Measurements from ENCODE around the gene ZC3H13. TPM values are rescaled to one million over a fixed set of nuclear protein-coding genes. Genes with fewer than 3 reads are reported as not detected.
"Not testable (repeated sequence)": the region's sequence is repeated elsewhere in the genome, so short reads cannot be mapped to it uniquely, and the experiment has no call there.

ZC3H13 gene
- total RNA-seq, 1 donor, result 33.1 TPM

DNA sequence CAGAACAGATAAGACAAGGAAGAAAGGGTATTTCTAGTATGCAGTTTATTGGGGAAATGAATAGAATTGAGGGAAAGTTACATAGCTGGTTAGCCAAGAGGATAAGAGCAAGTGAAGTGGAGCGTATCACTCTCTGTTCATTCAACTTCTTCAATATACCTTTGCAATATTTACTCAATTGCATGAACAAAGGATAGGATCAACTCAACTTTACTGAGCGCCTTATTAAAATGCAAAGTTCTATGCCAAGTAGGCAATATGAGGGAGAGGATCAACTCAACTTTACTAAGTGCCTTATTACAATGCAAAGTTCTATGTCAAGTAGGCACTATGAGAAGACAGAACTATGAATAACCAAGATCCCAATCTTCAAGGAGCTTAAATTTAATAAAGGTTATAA is 43.9 kb downstream of the ZC3H13 start:
- no peak for DNase-seq (ENCODE audit: low read depth)
- TF ChIP-seq CTCF (IDR thresholded peaks at IDR 0.05; ENCODE audit: insufficient read depth, low read length), result no peak

GRCh38 chr13:46006688-46007452 is 45.7 kb downstream of the ZC3H13 start:
- H3K4me3 ChIP-seq (ENCODE audit: low read depth, low read length), result no peak overlapping the region
- no peak for DNase-seq (ENCODE audit: low read depth)
- no peak for TF ChIP-seq CTCF (IDR thresholded peaks at IDR 0.05; ENCODE audit: insufficient read depth, low read length)

More for the DNA sequence above, 43.9 kb downstream of the ZC3H13 start:
- no peak overlapping the region for H3K4me3 ChIP-seq (ENCODE audit: low read depth, low read length)

DNA sequence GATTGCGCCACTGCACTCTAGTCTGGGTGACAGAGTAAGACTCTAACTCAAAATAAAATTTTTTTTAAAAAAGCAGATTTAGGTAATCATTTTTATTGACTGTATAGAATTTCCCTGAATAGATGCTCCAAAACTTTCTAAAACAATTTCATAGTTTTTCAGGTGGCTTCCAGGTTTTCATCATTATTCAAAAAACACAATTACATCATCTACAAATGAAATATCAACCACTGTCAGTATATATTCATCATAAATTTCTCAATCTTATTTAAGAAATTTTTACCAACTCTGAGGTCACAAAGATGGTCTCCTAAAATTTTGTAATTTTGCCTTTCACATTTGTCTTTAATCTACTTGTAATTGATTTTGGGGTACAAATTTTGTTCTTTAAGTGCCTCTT is 48.1 kb downstream of the ZC3H13 start:
- no peak for TF ChIP-seq CTCF (IDR thresholded peaks at IDR 0.05; ENCODE audit: insufficient read depth, low read length)
- H3K4me3 ChIP-seq (ENCODE audit: low read depth, low read length), result no peak overlapping the region
- DNase-seq (ENCODE audit: low read depth), result no peak

DNA sequence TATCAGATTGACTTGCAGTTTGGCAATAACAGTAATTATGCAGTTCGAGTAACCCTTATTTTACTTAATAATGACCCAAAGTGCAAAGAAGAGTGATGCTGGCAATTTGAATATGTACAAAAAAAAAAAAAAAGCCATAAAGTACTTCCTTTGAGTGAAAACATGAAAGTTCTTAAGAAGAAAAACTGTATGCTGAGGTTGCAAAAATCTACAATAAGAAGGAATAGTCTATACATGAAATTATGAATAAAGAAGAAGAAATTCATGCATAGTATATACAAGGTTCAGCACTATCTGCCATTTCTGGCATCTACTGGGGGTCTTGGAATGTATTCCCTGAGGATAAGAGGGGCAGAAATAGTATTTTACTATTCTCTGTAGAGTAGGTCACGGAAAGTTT is 55.9 kb downstream of the ZC3H13 start:
- H3K4me3 ChIP-seq (ENCODE audit: low read depth, low read length), result no peak overlapping the region
- no peak for DNase-seq (ENCODE audit: low read depth)
- TF ChIP-seq CTCF (IDR thresholded peaks at IDR 0.05; ENCODE audit: insufficient read depth, low read length), result no peak

DNA sequence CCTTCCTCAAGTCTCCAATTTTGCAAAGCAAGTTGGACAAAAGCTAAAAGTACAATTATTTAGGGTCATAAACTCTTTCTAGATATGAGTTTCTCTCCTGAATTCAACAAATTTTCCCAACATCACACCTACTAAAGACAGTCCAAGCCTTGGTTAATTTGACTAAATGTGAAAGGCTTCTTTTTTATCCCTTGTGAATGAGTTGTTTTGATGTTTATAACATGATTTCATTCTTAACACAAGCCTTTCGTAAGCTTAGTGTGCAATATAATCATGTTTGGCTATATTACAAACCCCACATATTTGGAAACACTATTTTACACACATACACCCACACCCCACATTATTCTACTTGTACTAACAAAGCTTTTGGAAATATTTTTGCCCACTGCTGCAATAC is 57.3 kb downstream of the ZC3H13 start:
- no peak for TF ChIP-seq CTCF (IDR thresholded peaks at IDR 0.05; ENCODE audit: insufficient read depth, low read length)
- H3K4me3 ChIP-seq (ENCODE audit: low read depth, low read length), result no peak overlapping the region
- DNase-seq (ENCODE audit: low read depth), result no peak

DNA sequence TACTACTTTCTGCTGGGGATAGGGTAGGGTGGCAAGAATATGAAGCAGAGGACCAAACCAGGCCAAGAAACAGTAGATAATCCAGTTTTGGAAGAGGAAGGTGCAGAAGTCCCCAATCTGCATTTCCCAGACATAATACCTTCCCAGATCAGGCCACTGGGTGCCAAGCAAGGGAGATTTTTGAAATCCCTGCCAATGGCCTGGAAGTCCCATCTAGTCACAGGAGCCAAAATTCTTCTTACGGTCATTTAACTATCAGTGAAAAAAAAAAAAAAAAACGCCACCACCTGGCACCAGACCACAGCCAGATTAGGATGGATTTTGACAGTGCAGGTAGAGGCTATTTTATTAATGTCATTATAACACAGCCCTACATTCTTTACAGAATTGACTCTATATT is 57.8 kb downstream of the ZC3H13 start:
- H3K4me3 ChIP-seq (ENCODE audit: low read depth, low read length), result no peak overlapping the region
- no peak for DNase-seq (ENCODE audit: low read depth)
- no peak for TF ChIP-seq CTCF (IDR thresholded peaks at IDR 0.05; ENCODE audit: insufficient read depth, low read length)

GRCh38 chr13:45989607-45990006 is 62.9 kb downstream of the ZC3H13 start:
- peak; percentile 82 for DNase-seq (ENCODE audit: low read depth)
- no peak for TF ChIP-seq CTCF (IDR thresholded peaks at IDR 0.05; ENCODE audit: insufficient read depth, low read length)
- no peak overlapping the region for H3K4me3 ChIP-seq (ENCODE audit: low read depth, low read length)

DNA sequence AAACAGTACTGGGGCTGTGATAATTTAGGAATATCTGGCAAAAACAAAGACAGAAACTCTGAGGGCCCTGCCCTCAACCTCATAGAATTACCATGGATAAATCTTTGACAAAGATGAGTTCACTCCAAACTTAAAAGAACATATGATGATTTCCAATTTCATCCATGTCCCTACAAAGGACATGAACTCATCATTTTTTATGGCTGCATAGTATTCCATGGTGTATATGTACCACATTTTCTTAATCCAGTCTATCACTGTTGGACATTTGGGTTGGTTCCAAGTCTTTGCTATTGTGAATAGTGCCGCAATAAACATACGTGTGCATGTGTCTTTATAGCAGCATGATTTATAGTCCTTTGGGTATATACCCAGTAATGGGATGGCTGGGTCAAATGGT is 71.4 kb downstream of the ZC3H13 start:
- not testable (repeated sequence) for H3K4me3 ChIP-seq (ENCODE audit: low read depth, low read length); DNase-seq (ENCODE audit: low read depth)
